Lower leg skin (tissue), 3 donors: Measurements from ENCODE around the gene TM4SF4.

Experiments
- POLR2A ChIP-seq, 2 donors: fragments of 450-650 bp; IDR thresholded peaks; one replicate each; pipeline ENCODE4 v1.6.1; 2016 to 2017; ENCODE audit warnings: antibody characterized with exemption in 2 of 2, mild to moderate bottlenecking in 1 of 2, moderate library complexity in 1 of 2
- TF ChIP-seq, protein P1 (sequence below), 3 donors: fragments of 450-650 bp; IDR thresholded peaks; one replicate each; pipeline ENCODE4 v1.5.1; 2016; ENCODE audit warnings: antibody characterized with exemption in 3 of 3, mild to moderate bottlenecking in 3 of 3, moderate library complexity in 2 of 3

DNA sequence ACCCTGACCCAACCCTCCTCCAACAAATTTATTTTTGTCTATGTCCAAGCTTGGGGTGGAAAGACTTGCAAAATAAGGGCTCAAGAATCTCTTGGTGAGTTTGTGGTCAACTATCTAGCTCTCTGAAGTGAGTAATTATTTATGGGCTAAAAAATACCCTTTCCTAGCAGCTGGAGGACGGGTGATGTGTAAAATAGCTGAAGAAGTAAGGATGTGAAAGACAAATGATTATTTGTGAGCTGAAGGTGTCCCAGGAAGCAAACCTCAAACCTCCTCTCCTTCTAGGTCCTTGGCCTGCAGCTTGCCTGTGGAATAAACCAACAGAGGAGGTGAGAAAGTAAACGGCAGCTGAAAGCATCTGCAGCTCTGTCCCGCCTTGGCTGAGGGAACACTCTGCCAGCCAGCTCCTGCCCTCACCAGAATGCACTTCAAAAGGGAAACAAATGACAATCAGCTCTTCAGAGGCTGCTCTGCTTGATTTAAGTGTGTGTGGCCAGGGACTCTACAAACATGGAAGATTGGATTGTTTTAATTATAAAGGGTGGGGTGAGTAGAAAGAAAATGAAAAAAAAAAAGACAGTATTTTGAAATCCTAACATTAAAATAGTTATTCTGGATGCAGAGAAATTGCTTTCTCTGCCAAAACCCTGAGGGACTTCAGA lies 60.3 kb downstream of the TM4SF4 start:
- TF ChIP-seq, protein P1, sequence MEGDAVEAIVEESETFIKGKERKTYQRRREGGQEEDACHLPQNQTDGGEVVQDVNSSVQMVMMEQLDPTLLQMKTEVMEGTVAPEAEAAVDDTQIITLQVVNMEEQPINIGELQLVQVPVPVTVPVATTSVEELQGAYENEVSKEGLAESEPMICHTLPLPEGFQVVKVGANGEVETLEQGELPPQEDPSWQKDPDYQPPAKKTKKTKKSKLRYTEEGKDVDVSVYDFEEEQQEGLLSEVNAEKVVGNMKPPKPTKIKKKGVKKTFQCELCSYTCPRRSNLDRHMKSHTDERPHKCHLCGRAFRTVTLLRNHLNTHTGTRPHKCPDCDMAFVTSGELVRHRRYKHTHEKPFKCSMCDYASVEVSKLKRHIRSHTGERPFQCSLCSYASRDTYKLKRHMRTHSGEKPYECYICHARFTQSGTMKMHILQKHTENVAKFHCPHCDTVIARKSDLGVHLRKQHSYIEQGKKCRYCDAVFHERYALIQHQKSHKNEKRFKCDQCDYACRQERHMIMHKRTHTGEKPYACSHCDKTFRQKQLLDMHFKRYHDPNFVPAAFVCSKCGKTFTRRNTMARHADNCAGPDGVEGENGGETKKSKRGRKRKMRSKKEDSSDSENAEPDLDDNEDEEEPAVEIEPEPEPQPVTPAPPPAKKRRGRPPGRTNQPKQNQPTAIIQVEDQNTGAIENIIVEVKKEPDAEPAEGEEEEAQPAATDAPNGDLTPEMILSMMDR (IDR thresholded peaks at IDR 0.05), result no peak
- no peak for TF ChIP-seq POLR2A (IDR thresholded peaks at IDR 0.05)
